Kasumi-1 (cell line): ENCODE measurements around the gene MGLL.

ENCODE experiments used
- DNase-seq, 2 experiments: peaks; one replicate each; lab custom pipeline; 2025; lab: John Stamatoyannopoulos, UW

Gene MGLL

GRCh38 chr3:127822041-127822681 lies at the start of gene MGLL:
Gene MGLL (minus strand): TSS chr3:127822515. CDS start chr3:127822318, 197 bp downstream.
- DNase-seq: no peak

DNA sequence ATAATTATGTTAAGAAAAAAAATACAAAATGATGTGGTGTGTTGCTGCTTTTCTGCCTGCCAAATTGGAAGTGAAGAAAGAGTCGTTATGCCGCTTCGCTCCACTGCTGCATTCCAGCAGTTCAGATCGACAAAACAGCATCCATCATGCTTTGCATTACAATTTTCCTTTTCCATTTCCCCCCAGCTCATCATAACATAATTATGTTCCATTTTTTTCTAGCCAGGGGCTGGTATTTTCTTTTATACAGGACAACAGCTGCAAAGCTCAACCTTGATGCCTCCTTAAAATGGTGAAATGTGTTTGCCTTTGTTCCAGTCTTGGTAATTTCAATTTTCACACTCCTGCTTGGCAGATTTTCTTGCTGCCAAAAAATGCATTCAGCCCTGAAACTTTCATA lies 47.8 kb upstream of the MGLL start:
- no peak for DNase-seq

DNA sequence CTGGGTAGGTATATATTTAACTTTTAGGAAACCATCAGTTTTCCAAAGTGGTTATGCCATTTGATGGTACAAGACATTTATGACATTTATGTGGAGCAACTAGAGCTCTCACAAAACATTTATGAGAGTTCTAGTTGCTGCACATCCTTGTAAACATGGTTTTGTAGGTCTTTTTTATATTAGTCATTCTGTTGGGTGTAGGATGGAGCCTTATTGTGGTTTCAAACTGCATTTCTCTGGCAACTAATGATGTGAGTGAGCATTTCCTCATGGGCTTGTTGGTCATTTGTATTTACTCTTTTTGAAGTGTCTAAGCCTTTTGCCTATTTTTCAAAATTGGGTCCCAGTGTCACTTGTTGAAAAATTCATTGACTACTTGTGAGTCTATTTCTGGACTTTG lies 45.7 kb upstream of the MGLL start:
- DNase-seq: no peak

DNA sequence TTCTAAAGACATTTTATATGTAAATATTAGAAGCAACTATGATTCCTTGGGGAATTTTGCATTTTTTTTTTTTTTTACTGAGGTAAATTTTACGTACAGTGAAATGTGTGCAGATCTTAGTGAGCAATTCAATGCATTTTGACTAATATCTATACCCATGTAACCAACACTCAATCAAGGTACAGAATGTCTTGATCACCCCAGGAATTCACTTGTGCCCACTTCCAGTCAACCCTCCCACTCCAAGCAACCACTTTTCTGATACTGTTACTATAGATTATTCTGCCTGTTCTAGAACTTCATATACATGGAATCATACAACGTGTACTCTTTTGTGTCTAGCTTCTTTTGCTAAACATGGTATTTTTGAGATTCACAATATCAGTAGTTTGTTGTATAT lies 45.1 kb upstream of the MGLL start:
- no peak for DNase-seq

DNA sequence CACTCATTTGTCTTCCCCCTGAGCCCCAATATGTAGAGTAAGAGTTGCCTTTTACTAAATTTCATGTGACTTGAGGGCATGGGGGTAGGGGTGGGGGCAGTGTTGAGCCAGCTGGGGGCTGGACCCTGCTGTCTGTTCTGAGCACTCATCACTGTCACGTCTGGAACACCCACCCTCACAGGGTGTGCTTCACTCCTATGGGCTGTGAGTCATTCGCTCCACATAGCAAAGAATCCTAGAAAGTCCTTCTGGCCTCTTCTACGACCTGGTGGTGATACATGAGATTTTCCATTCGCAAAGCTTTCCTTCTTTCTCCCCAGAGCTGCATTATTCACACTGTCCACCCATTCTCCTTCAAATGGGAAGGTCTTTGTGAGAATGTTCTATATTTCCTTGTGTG lies 43.6 kb upstream of the MGLL start:
- DNase-seq: no peak

- no peak for DNase-seq
These were observed 37.9 kb upstream of the MGLL start for GRCh38 chr3:127860211-127860696.

GRCh38 chr3:127859730-127860129 lies 37.4 kb upstream of the MGLL start:
- DNase-seq: no peak

DNA sequence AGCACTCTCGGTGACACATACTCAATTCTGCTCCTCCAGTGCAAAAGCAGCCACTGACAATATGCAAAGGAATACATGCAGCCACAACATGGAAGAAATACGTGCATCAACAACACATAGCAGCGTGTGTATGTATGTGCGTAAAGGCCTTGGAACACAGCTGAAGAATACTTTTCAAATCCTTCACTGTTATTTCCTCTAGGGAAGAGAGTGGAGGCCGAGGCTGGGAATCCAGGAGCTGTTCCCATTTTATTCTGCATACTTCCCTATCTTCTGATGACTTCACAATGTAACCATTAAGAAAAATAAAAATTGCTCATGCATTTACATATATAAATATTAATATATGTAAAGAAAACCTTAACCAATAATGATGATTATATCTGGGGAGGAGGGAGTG lies 36.6 kb upstream of the MGLL start:
- no peak for DNase-seq

- no peak for DNase-seq
These were observed 36.2 kb upstream of the MGLL start for GRCh38 chr3:127858521-127858920.

DNA sequence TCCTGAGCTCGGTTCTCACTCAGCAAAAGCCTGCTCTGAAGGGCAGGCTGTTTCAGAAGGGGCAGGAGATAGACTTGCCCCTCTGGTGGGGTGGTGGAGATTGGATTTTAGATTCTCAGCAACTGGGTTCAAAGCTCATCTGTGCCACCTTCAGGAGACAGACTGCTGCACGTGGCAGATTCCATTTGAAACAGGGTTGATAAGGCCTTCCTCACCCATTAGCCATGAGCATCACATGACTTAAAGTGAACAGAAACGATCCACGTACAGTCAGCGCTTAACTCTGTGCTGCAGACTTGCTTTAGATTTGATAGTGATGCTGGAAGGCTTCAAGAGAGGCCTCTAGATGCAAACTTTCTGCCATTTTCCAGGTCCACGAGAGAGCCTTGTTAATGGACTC lies 35.0 kb upstream of the MGLL start:
- DNase-seq: peak in 1 of 2 experiments; percentile 6

- no peak for DNase-seq
These were observed 34.5 kb upstream of the MGLL start for GRCh38 chr3:127856801-127857200.

GRCh38 chr3:127855246-127855645 lies 32.9 kb upstream of the MGLL start:
- DNase-seq: no peak

- DNase-seq: no peak
These were observed 31.4 kb upstream of the MGLL start for GRCh38 chr3:127853681-127854080.

DNA sequence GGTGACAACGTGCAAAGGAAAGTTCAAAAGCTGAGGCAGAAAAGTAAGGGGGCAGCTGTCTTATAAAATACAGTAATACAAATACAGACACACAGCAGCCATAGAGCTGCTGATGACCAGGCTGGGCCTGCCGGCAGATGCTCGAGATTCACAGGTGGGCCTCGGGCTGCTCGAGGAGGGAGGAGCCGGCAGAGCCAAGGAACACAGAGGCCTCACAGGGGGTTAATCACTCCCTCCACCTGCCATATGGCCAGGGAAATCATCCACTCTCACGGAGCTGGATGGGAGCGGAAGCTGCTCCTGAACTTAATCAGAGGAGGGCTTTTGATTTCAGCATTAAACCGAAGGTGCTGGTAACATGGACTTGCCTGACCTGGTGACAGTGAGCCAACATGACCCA lies 29.6 kb upstream of the MGLL start:
- no peak for DNase-seq

DNA sequence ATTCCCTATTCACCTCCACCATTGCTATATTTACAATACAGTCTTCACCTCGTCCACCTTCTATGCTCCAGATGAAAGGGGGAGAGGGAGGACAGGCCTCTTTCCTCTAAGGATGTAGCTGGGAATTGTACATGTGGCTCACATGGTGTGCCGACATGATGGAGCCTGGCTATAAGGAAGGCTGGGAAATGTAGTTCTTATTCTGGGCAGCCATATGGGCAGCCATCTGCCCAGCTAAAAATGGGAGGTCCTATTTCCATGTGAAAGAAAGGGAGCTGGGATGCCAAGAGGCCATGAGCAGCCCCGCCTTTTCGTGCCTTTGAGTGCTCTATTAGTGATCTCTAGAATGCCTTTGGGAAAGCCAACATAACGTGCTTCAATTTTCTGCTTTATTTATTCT lies 27.1 kb upstream of the MGLL start:
- no peak for DNase-seq

- no peak for DNase-seq
These were observed 26.1 kb upstream of the MGLL start for GRCh38 chr3:127848131-127849129.

DNA sequence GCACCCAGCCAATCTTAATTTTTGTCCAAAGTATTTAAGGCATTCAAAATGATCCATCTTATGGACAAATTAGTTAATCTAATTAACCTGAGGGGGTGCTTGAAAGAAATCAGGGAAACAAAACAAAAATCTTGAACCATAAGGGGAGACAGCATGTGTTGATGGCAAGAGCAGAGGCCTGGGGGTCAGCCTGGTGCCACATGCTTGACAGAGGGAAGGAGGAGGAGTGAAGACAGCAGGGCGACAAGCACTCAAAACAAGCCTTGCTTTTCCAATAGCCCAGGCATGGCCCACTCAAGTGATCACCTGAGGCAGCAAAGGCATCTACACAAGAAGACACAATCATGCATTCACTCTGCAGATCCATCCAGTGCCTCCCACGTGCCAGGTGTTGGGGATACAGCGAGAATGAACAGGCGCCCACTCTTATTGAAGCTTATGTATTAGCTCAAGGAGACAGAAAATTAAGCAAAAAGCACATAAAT lies 25.0 kb upstream of the MGLL start:
- DNase-seq: no peak

- no peak for DNase-seq
These were observed 24.3 kb upstream of the MGLL start for GRCh38 chr3:127846576-127846975.

GRCh38 chr3:127844326-127844942 lies 22.1 kb upstream of the MGLL start:
- DNase-seq: no peak

DNA sequence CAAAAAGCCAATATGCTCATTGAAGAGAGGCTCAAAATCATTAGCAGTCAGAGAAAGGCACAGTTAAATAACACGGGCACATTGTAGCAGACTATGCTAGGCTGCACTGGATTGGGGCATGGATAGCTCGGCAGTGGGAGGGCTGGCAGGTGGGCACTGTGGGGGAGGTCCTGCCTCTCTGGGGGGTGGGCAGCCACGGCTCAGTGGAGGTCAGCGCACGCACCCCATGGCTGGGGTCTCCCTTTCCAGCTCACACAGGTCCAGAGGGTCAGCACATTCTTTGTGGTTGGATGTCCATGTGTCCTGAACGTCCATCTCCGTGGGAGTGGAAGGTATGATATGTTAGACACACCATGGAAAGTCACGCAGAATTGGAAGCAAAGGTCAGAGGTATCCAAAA lies 18.4 kb upstream of the MGLL start:
- no peak for DNase-seq

DNA sequence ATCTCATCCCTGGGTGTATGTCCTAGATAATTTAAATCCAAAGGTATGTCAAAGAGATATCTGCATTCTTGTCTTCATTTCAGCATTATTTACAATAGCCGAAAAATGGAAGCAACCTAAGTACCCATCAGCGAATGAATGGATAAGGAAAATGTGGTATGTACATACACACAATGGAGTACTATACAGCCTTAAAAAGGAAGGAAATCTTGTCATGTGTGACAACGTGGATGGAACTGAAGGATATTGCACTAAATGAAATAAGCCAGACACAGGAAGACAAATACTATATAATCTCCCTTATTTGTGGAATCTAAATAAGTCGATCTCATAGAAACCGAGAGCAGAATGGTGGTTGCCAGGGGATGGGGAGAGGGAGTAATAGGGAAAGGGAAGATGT lies 16.8 kb upstream of the MGLL start:
- no peak for DNase-seq
